Measurements from ENCODE around the gene EFS. TPM values are rescaled to one million over a fixed set of nuclear protein-coding genes. Genes with fewer than 3 reads are reported as not detected.

Gene EFS
- total RNA-seq, 1 experiment from 2014 or later = 0.14 TPM

GRCh38 chr14:23382276-23382675 is 17.3 kb upstream of the EFS start:
- Histone ChIP-seq H3K36me3 (ENCODE audit: control insufficient read depth, insufficient read depth, low read length) (no peaks in the 10 kb centered on the region), H3K4me3 (ENCODE audit: low read depth, low read length) (no peak overlapping the region), H3K4me1 (no peaks in the 10 kb centered on the region), H3K27me3 (replicated peaks; ENCODE audit: control insufficient read depth, insufficient read depth, low read length) (no peaks in the 10 kb centered on the region), H3K9me3 (no peaks in the 10 kb centered on the region)
- intact Hi-C loops (cut with micrococcal nuclease; ENCODE audit: unreplicated experiment) = loop anchor here (5.0 to 10.0 kb wide), 2 partner anchors 85 to 273 kb away; partner anchors contain the start of gene NGDN
- H3K9me3 Mint-ChIP-seq (ENCODE audit: unreplicated experiment) = no peaks in the 10 kb centered on the region
- POLR2A ChIA-PET = no interaction called here
- no TSS peak for BruUV-seq (replicated peaks)
- no peaks in the 10 kb centered on the region for H3K4me1 Mint-ChIP-seq (ENCODE audit: low read depth, unreplicated experiment)
- CTCF ChIA-PET = no interaction called here
- H3K27me3 Mint-ChIP-seq (ENCODE audit: insufficient read depth, unreplicated experiment) = peaks cover 10% of the 10 kb centered on the region
- no peaks in the 10 kb centered on the region for H3K36me3 Mint-ChIP-seq (ENCODE audit: insufficient read depth, unreplicated experiment)
- no peak for DNase-seq
- no peak overlapping the region for H3K4me3 Mint-ChIP-seq (ENCODE audit: unreplicated experiment)
- H3K27ac Mint-ChIP-seq (ENCODE audit: unreplicated experiment) = no peak overlapping the region
- no peak for TF ChIP-seq CTCF (IDR thresholded peaks at IDR 0.05; ENCODE audit: insufficient read depth in 1 of 2, low read depth in 1 of 2, low read length in 1 of 2, severe bottlenecking in 1 of 2, unreplicated experiment in 1 of 2)

DNA sequence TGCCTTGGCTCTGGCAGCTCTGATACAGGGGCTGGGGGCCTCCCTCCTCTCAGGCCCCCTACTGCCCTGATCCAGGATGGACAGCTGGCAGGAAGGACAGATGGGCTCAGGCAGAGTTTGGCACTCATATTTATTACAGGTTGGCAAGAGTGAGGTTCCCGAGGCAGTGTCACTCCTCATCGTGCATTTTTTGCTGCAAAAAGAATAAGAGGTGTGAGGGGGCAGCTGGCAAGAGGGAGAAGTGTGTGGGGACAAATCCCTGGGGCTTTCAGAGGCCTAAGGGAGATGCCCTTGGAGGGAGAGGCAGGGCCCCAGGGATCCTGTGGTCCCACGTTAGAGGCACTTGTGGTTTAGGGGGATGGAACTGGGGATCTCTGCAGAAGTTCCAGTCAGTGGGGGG is 16.9 kb upstream of the EFS start:
- Mint-ChIP-seq H3K4me1 (ENCODE audit: low read depth, unreplicated experiment) (no peaks in the 10 kb centered on the region), H3K9me3 (ENCODE audit: unreplicated experiment) (no peaks in the 10 kb centered on the region), H3K27ac (ENCODE audit: unreplicated experiment) (no peak overlapping the region), H3K27me3 (ENCODE audit: insufficient read depth, unreplicated experiment) (peaks cover 9% of the 10 kb centered on the region), H3K4me3 (ENCODE audit: unreplicated experiment) (no peak overlapping the region), H3K36me3 (ENCODE audit: insufficient read depth, unreplicated experiment) (no peaks in the 10 kb centered on the region)
- H3K9me3 ChIP-seq = no peaks in the 10 kb centered on the region
- no peak overlapping the region for H3K4me3 ChIP-seq (ENCODE audit: low read depth, low read length)
- no peak for TF ChIP-seq CTCF (IDR thresholded peaks at IDR 0.05; ENCODE audit: insufficient read depth in 1 of 2, low read depth in 1 of 2, low read length in 1 of 2, severe bottlenecking in 1 of 2, unreplicated experiment in 1 of 2)
- POLR2A ChIA-PET = no interaction called here
- BruUV-seq (replicated peaks) = no TSS peak
- no peak for DNase-seq
- no peaks in the 10 kb centered on the region for H3K36me3 ChIP-seq (ENCODE audit: control insufficient read depth, insufficient read depth, low read length)
- H3K27me3 ChIP-seq (replicated peaks; ENCODE audit: control insufficient read depth, insufficient read depth, low read length) = no peaks in the 10 kb centered on the region
- intact Hi-C loops (cut with micrococcal nuclease; ENCODE audit: unreplicated experiment) = loop anchor here (2.0 to 10.0 kb wide), 3 partner anchors 29 to 273 kb away; partner anchors contain the start of genes NGDN and SLC22A17
- H3K4me1 ChIP-seq = no peaks in the 10 kb centered on the region
- CTCF ChIA-PET = interaction anchor here (0.5 to 0.6 kb wide), 2 partner anchors 12 to 165 kb away, joined by 3 to 4 read pairs; no protein-coding TSS in a partner anchor

DNA sequence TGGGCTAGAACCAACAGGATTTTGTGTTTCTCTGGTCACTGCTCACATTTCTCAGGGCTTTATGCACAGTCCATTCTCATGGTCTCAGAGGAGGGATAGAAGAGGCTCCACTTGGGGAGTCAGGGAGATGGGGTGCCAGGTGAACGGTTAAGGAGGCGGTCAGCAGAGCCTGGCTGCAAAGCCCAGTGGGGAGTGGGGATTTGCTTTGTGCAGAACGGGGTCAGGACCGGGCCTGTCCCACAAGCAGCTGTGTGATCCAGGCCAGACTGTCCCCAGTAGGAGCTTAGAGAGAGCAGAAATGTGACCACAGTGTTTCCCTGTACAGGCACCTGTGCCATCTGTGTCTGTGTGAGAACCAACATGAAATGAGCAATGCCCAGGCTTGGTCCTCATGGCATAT is 16.0 kb upstream of the EFS start:
- POLR2A ChIA-PET = no interaction called here
- H3K4me3 Mint-ChIP-seq (ENCODE audit: unreplicated experiment) = no peak overlapping the region

More for the DNA sequence above, 16.0 kb upstream of the EFS start:
- no peaks in the 10 kb centered on the region for H3K9me3 ChIP-seq
- intact Hi-C loops (cut with micrococcal nuclease; ENCODE audit: unreplicated experiment) = loop anchor here (1.0 to 10.0 kb wide), 5 partner anchors 28 to 274 kb away; partner anchors contain the start of genes NGDN and SLC22A17
- H3K36me3 Mint-ChIP-seq (ENCODE audit: insufficient read depth, unreplicated experiment) = no peaks in the 10 kb centered on the region
- H3K27me3 ChIP-seq (replicated peaks; ENCODE audit: control insufficient read depth, insufficient read depth, low read length) = no peaks in the 10 kb centered on the region
- H3K4me1 ChIP-seq = no peaks in the 10 kb centered on the region
- BruUV-seq (replicated peaks) = no TSS peak
- H3K27me3 Mint-ChIP-seq (ENCODE audit: insufficient read depth, unreplicated experiment) = peaks cover 14% of the 10 kb centered on the region
- CTCF ChIA-PET = interaction anchor here (0.9 to 2.1 kb wide), 5 partner anchors 28 to 95 kb away, joined by 4 to 12 read pairs (median 4); partner anchors contain the start of genes HOMEZ, PPP1R3E and SLC22A17
- no peak overlapping the region for H3K4me3 ChIP-seq (ENCODE audit: low read depth, low read length)
- no peaks in the 10 kb centered on the region for H3K36me3 ChIP-seq (ENCODE audit: control insufficient read depth, insufficient read depth, low read length)
- no peak for DNase-seq
- H3K27ac Mint-ChIP-seq (ENCODE audit: unreplicated experiment) = no peak overlapping the region
- no peaks in the 10 kb centered on the region for H3K4me1 Mint-ChIP-seq (ENCODE audit: low read depth, unreplicated experiment)
- TF ChIP-seq CTCF (IDR thresholded peaks at IDR 0.05; ENCODE audit: insufficient read depth in 1 of 2, low read depth in 1 of 2, low read length in 1 of 2, severe bottlenecking in 1 of 2, unreplicated experiment in 1 of 2) = no peak
- H3K9me3 Mint-ChIP-seq (ENCODE audit: unreplicated experiment) = no peaks in the 10 kb centered on the region
